Measurements from ENCODE around the gene CIB1. TPM values are rescaled to one million over a fixed set of nuclear protein-coding genes. Genes with fewer than 3 reads are reported as not detected.

CIB1 gene
- 28.2 and 40.2 TPM in 2 replicates for total RNA-seq

DNA sequence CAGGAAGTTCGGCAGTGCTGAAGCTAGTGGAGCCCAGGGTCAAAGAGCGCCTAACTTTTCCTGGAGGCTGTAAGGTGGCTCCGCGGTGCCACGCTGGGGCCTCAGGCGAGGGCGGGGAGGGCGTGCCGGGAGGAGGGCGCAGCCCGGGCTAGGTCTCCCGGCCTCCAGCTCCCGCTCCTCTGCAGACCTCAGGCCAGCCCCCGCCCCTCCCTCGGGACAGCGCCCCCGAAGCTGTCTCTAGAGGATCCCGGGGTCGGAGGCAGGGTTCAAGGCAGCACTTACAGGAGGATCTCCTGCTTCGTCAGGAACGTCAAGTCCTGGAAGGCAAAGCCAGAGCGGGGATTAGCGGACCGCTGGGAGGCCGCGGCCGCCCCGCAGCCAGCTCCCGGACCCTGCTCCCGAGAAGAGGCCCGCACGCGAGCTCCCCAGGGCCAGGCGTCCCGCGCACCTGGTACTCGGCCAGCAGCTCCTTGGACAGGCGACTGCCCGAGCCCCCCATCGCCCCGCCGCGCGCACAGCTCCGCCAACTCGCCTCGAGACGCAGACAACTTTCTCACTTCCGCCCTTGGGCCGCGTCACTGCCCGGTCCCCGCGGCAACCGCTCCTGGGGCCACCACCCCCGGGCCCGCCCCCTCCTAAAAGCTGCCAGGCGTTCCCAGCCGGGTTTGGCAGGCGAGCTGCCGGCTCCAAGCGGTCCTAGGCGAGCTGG is at the start of gene CIB1:
CIB1 (minus strand) TSS at position 555 of the 709 bp plus-strand sequence; CDS start at position 499, 56 bp downstream.

DNA sequence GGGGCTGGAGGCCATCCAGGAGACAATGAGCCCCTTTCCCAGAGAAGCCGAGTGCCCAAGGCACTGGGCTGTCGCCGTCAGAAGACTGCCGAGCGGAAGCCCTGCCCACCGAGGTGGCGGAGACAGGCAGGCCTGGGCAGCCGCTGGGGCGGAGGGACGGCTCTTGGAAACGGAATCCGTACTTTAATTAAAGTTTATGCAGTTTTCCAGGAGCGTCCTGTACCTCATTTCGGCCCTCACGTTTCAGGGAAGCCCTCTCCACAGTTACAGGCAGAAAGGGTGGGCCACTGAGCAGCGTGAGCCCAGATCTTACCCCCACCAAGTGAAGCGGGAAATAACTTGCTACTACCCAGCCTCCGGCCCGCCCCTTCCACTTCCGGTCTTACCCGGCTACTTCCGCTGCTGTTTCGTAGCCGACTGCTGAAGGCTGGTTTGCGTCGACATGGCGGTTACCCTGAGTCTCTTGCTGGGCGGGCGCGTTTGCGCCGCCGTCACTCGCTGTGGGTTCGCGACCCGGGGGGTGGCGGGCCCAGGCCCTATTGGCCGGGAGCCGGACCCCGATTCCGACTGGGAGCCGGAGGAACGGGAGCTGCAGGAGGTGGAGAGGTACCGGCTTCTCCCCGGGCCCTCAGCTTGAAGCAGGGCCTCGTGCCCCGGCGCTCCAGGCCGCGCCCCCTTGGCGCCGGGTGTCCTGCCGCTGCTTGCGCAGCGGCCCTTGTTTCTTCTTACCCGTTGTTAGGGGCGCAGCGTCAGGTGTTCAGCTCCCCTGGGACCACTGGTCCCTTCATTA is 31.7 kb upstream of the CIB1 start, which contains the start of gene NGRN:
NGRN (plus strand) TSS at position 402 of the 790 bp plus-strand sequence; CDS start at position 443, 41 bp downstream.

DNA sequence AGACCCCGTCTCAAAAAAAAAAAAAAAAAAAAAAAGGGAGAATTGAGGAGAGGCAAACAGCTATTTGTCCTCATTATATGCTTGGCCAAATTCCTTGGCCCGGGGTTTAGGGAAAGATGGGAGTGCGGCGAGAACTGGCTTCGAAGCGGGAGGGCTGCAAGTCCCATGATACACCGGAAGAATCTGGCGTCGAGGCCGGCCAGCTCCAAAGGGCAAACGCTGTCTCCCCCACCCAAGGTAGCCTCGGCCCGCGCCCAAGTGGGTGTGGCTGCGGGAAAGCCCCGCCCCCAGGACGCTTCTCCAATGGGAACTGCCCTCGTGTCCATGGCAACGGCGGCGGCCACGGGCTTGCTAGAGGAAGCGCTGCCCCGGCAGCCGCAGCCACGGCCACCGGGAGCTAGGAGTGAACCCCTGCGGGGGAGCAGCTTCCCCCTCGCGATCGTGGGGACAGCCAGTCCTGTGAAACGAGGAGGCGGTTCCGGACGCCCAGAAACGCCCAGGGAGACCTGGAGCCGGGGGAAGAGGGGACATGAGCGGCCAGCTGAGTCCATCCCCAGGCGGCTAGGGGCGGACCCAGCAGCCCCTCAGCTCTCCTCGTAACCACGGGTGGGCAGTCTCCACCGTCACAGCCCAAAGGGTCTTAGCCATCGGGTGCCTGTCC is 15.6 kb upstream of the CIB1 start, which contains the start of gene TTLL13:
TTLL13 (plus strand) TSS at position 354 of the 661 bp plus-strand sequence. CDS start 1,075 bp downstream, outside the sequence.

DNA sequence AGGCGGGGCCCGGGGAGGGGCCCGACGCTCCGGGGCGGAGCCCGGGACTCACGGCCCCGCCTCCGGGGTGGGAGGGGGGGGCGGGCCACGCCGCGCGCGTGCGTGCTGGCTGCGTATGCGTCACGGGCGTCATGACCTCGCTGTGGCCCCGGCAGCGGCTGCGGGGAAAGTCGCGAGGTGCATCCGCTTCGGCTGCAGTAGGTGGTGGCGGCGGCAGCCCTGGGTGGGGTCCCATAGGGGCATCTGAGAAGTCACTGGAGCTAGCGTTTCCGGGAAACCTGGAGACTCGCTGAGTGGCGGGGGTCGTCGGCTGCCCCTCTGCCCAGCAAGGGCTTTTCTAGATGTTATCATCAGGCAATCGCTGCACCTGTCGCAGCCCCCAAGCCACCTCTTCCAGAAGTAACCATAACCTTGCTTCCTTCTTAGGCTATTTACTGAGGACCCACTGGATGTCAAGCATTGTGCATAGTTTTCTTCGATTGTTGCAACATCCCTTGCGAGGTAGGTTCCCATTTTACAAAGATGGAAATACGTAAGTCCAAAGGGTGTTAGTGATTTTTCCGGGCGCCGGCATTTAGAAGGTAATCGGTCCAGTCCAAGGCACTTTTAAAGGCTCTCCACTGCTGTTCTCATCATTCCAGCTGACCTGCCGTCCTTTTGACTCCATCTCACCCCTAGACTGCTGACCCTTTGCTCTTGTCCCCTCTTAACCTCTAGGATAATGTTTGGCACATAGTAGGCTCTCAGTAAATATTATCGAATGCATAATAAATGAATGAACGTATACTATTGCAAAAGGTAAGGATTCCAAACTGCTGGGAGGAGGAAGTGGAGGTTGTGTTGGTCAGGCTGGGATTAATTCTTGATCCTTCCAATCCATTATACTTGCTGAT is 601 bp upstream of the CIB1 start, which contains the start of gene GDPGP1:
GDPGP1 (plus strand) TSS at position 114 of the 893 bp plus-strand sequence. CDS start 6,700 bp downstream, outside the sequence.

DNA sequence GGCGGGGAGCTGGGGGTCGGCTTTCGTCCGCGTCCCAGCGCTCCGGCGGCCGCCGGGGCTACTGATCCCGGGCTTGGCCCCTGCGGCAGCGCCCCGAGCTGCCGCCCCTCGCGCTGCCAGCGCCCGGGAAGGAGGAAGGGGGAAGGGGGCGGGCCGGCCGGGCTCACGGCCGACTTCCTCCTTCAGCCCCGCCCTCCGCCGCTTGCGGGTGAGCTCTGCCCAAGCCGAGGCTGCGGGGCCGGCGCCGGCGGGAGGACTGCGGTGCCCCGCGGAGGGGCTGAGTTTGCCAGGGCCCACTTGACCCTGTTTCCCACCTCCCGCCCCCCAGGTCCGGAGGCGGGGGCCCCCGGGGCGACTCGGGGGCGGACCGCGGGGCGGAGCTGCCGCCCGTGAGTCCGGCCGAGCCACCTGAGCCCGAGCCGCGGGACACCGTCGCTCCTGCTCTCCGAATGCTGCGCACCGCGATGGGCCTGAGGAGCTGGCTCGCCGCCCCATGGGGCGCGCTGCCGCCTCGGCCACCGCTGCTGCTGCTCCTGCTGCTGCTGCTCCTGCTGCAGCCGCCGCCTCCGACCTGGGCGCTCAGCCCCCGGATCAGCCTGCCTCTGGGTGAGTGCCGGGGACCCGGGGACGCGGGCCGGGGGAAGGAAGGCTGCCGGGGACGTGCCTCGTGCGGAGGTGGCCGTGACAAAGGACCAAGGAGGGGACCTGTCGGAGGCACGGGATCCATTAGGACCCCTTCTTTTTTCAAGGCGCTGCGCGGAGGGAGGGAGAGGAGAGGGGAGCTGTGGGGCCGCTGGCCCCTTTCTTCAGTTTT is 32.4 kb downstream of the CIB1 start, which contains the start of gene SEMA4B:
SEMA4B (plus strand) TSS at position 201 of the 814 bp plus-strand sequence; CDS start at position 450, 249 bp downstream.

Other genes with a start within 250 kb of the CIB1 start
- gene ZNF710, start 232.6 kb downstream of the CIB1 start, total RNA-seq = 6.4 and 6.5 TPM in 2 replicates
- gene IDH2, start 131.5 kb downstream of the CIB1 start, total RNA-seq = 24.0 and 37.2 TPM in 2 replicates
- 16.2 and 36.7 TPM in 2 replicates for gene SEMA4B, start 32.6 kb downstream of the CIB1 start, total RNA-seq
- 4.6 and 5.8 TPM in 2 replicates for gene GDPGP1, start 268 bp upstream of the CIB1 start, total RNA-seq
- 0.09 and 0.16 TPM in 2 replicates for gene TTLL13, start 15.6 kb upstream of the CIB1 start, total RNA-seq
- gene NGRN, start 31.7 kb upstream of the CIB1 start, total RNA-seq = 42.9 and 48.2 TPM in 2 replicates
- gene ZNF774, start 118.3 kb upstream of the CIB1 start, total RNA-seq = 0.86 and 1.7 TPM in 2 replicates
- 83.8 and 172 TPM in 2 replicates for gene IQGAP1, start 154.3 kb upstream of the CIB1 start, total RNA-seq

All from bronchial smooth muscle cell (primary cell).